K562 (cell line): ENCODE measurements around the gene PARP1. TPM values are rescaled to one million over a fixed set of nuclear protein-coding genes. Genes with fewer than 3 reads are reported as not detected.

ENCODE experiments used
- RBM39 ChIP-seq: fragments of 200-400 bp; formaldehyde crosslinking; optimal IDR thresholded peaks from 2 replicates; pipeline ENCODE3; 2018; ENCODE audit warnings: low read depth, low read length
- TOE1 ChIP-seq, 2 experiments: fragments of 450-650 bp in 1 of 2; sonication (generic) in 1 of 2; formaldehyde crosslinking in 1 of 2; IDR thresholded peaks; 2 replicates each; pipeline versions ENCODE4 v1.7.1 to v1.8.0; 2016 to 2022; ENCODE audit warnings: borderline replicate concordance in 2 of 2, mild to moderate bottlenecking in 2 of 2, antibody characterized with exemption in 1 of 2, inconsistent platforms in 1 of 2, low read depth in 1 of 2, missing genetic modification reagents in 1 of 2, moderate library complexity in 1 of 2
- polyA plus RNA-seq, 8 experiments: library from polyadenylated mRNA; depleted of rRNA in 4 of 8; stranded (reverse) in 5 of 8; unstranded in 3 of 8; fragments of >200 nt; fragmentation: Nextera tagmentation in 2 of 8; fragmentation: Illumina TruSeq in 1 of 8; extraction: Ambion mirVana in 2 of 8; extraction: Trizol in 1 of 8; gene quantifications; 2 replicates each; pipeline versions ENCODE4 v1.2.1 to v1.2.3, GENCODE V29; 2011 to 2014; ENCODE audit warnings: inconsistent platforms in 1 of 8, missing spikeins in 1 of 8
- total RNA-seq, 7 experiments: library from RNA; depleted of rRNA in 6 of 7; stranded (reverse); fragments of >200 nt in 6 of 7; fragmentation: Illumina TruSeq in 2 of 7; extraction: Trizol in 2 of 7; gene quantifications; 2 replicates each; pipeline versions ENCODE4 v1.2.1 to v1.2.3, GENCODE V29; 2011 to 2021; ENCODE audit warnings: low replicate concordance in 1 of 7
- TF ChIP-seq, protein P1 (sequence below), 2 experiments: fragments of 450-650 bp in 1 of 2; sonication (generic) in 1 of 2; formaldehyde crosslinking in 1 of 2; IDR thresholded peaks; 2 replicates each; pipeline versions ENCODE4 v1.7.1 to v1.9.0; 2016 to 2022; ENCODE audit warnings: inconsistent platforms in 1 of 2, mild to moderate bottlenecking in 1 of 2, missing genetic modification reagents in 1 of 2

PARP1 gene
- total and polyA plus RNA-seq, 9 of the 15 experiments (the other 6 are each of a cell fraction or from before 2014, with no cell fraction given) = 121 to 306 (median 250) TPM

DNA sequence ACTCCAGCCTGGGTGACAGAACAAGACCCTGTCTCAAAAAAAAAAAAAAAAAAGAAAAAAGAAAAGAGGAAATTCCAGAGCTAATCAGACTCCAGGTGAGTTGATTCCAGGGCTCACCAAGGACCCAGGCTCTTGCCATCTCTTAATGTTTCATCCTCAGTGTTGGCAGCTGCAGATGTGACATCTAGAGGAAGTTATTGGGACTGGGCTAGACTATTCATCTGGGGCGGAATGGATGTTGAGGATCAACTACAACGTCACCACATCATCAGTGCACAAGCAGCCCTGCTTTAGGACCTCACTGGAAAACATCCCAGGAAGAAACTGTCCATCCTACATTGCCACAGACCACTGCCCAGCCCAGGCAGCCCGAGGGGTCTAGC is 28.6 kb upstream of the PARP1 start (continued):
- TF ChIP-seq, protein P1, sequence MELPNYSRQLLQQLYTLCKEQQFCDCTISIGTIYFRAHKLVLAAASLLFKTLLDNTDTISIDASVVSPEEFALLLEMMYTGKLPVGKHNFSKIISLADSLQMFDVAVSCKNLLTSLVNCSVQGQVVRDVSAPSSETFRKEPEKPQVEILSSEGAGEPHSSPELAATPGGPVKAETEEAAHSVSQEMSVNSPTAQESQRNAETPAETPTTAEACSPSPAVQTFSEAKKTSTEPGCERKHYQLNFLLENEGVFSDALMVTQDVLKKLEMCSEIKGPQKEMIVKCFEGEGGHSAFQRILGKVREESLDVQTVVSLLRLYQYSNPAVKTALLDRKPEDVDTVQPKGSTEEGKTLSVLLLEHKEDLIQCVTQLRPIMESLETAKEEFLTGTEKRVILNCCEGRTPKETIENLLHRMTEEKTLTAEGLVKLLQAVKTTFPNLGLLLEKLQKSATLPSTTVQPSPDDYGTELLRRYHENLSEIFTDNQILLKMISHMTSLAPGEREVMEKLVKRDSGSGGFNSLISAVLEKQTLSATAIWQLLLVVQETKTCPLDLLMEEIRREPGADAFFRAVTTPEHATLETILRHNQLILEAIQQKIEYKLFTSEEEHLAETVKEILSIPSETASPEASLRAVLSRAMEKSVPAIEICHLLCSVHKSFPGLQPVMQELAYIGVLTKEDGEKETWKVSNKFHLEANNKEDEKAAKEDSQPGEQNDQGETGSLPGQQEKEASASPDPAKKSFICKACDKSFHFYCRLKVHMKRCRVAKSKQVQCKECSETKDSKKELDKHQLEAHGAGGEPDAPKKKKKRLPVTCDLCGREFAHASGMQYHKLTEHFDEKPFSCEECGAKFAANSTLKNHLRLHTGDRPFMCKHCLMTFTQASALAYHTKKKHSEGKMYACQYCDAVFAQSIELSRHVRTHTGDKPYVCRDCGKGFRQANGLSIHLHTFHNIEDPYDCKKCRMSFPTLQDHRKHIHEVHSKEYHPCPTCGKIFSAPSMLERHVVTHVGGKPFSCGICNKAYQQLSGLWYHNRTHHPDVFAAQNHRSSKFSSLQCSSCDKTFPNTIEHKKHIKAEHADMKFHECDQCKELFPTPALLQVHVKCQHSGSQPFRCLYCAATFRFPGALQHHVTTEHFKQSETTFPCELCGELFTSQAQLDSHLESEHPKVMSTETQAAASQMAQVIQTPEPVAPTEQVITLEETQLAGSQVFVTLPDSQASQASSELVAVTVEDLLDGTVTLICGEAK (IDR thresholded peaks at IDR 0.05) = no peak
- TF ChIP-seq, protein P1 (CRISPR knock-in tag; IDR thresholded peaks at IDR 0.05) = no peak
- TF ChIP-seq TOE1 (IDR thresholded peaks at IDR 0.05; ENCODE audit: borderline replicate concordance) (no peak), TOE1 (CRISPR knock-in tag; IDR thresholded peaks at IDR 0.05; ENCODE audit: borderline replicate concordance, low read depth) (no peak), RBM39 (no peak)
